Activated T-cell treated with anti-CD3 and anti-CD28 coated beads, Interleukin-2, amount 50 U/mL, for 4 hours (primary cell): ENCODE measurements around the gene CCDC175. TPM values are rescaled to one million over a fixed set of nuclear protein-coding genes. Genes with fewer than 3 reads are reported as not detected.
A peak's percentile ranks its signal among the peaks of the same experiment; 100 is the strongest.

Experiments
- ATAC-seq, 2 donors: fragments of 200-7000 bp; cut with Tn5 transposase; one replicate each; pipeline ENCODE4 v1.10.0; 2021
- DNase-seq: peaks from one replicate; pipeline ENCODE4 v3.0.0-alpha.2; 2020
- H3K27me3 Mint-ChIP-seq: one replicate; pipeline ENCODE4 v1.8.0; 2021; ENCODE audit warnings: low read depth, mixed read lengths
- H3K36me3 Mint-ChIP-seq: one replicate; pipeline ENCODE4 v1.8.0; 2022; ENCODE audit warnings: mixed read lengths; ENCODE audit not compliant: insufficient read depth
- H3K4me1 Mint-ChIP-seq: one replicate; pipeline ENCODE4 v1.8.0; 2021; ENCODE audit warnings: low read depth, mixed read lengths
- H3K4me3 Mint-ChIP-seq: one replicate; pipeline ENCODE4 v1.8.0; 2021; ENCODE audit warnings: mild to moderate bottlenecking, moderate library complexity, mixed read lengths
- H3K9me3 Mint-ChIP-seq: one replicate; pipeline ENCODE4 v1.8.0; 2021; ENCODE audit warnings: mixed read lengths
- total RNA-seq, 3 donors: library from RNA; stranded (reverse); gene quantifications; one replicate each; pipeline ENCODE4 v1.2.1, GENCODE V29; 2021

Gene CCDC175
- total RNA-seq, 3 donors from 2014 or later: not detected

- ATAC-seq (no peak), DNase-seq (no peak)
- no peaks in the 10 kb centered on the region for H3K9me3 Mint-ChIP-seq
- peak overlapping the region; percentile 96 for H3K4me3 Mint-ChIP-seq
- H3K27me3 Mint-ChIP-seq: no peaks in the 10 kb centered on the region
- H3K36me3 Mint-ChIP-seq: peaks cover 10% of the 10 kb centered on the region
- H3K4me1 Mint-ChIP-seq: peaks cover 56% of the 10 kb centered on the region
Observed at GRCh38 chr14:59482541-59483331, 93.9 kb downstream of the CCDC175 start.

- no peaks in the 10 kb centered on the region for H3K9me3 Mint-ChIP-seq
- H3K27me3 Mint-ChIP-seq: no peaks in the 10 kb centered on the region
- ATAC-seq (no peak), DNase-seq (no peak)
- peaks cover 55% of the 10 kb centered on the region for H3K4me1 Mint-ChIP-seq
- H3K36me3 Mint-ChIP-seq: peaks cover 11% of the 10 kb centered on the region
- H3K4me3 Mint-ChIP-seq: peak overlapping the region; percentile 96
Observed at GRCh38 chr14:59481871-59482540, 94.6 kb downstream of the CCDC175 start.

GRCh38 chr14:59481407-59481806 is 95.2 kb downstream of the CCDC175 start:
- no peaks in the 10 kb centered on the region for H3K9me3 Mint-ChIP-seq

DNA sequence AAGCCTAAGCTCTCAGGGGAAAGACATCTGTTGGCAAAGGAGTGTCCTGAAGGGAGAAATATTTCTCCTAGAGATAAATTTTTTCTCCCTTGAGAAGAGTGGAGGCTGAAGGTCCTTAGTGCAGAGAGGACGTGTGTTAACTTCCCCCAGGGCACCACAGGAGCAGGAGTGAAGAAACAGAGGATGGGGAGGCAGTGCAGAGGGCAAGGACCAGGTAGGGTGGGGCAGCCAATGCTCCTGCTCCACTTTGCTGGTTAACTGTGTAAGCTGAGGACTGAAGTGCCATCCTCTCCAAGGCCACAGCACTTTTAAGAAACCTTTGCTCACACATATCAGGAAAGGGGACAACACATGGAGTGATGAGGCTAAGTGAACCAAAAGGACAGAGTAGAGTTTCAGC is 96.4 kb downstream of the CCDC175 start:
- H3K4me3 Mint-ChIP-seq: no peak overlapping the region
- ATAC-seq: no peak
- no peaks in the 10 kb centered on the region for H3K9me3 Mint-ChIP-seq
- H3K36me3 Mint-ChIP-seq: peaks cover 16% of the 10 kb centered on the region
- no peak for DNase-seq
- peaks cover 43% of the 10 kb centered on the region for H3K4me1 Mint-ChIP-seq
- no peaks in the 10 kb centered on the region for H3K27me3 Mint-ChIP-seq

More at GRCh38 chr14:59481407-59481806, 95.2 kb downstream of the CCDC175 start:
- no peak overlapping the region for H3K4me3 Mint-ChIP-seq
- peaks cover 53% of the 10 kb centered on the region for H3K4me1 Mint-ChIP-seq
- peaks cover 14% of the 10 kb centered on the region for H3K36me3 Mint-ChIP-seq
- ATAC-seq: no peak
- no peaks in the 10 kb centered on the region for H3K27me3 Mint-ChIP-seq
- no peak for DNase-seq

DNA sequence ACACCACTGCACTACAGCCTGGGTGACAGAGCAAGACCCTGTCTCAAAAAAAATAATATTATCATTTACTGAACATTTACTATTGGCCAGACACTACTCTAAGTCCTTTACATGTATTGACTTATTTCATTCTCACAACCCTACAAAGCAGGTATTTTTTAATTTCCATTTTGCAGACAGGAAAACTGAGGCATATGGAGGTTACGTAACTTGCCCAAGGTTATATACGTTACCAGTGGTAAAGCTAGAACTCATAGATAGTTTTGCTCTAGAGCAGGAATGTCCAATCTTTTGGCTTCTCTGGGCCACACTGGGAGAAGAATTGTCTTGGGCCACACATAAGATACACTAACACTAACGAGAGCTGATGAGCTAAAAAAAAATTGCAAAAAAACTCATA is 98.1 kb downstream of the CCDC175 start:
- H3K4me3 Mint-ChIP-seq: no peak overlapping the region
- ATAC-seq: no peak

DNA sequence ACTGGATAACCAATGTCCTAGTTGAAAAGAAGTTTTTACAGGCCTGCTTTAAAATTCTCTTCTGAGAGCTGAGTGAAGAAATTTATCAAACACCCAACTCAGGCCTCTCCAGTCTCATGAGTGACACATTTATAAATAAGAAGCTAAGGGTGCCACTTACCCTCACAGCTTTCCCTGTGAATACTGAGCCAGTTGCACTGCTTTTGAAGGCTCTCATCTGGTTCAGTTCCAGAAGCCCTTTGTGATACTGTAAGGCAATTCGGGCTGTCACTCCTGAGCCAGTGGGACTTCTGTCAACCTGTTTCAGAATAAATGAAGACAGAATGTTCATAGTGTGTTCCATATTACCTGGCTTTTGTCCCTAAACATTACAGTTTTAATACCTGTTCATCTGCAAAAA is 100.9 kb downstream of the CCDC175 start:
- H3K4me1 Mint-ChIP-seq: peaks cover 14% of the 10 kb centered on the region
- no peak overlapping the region for H3K4me3 Mint-ChIP-seq
- peaks cover 24% of the 10 kb centered on the region for H3K36me3 Mint-ChIP-seq
- no peaks in the 10 kb centered on the region for H3K27me3 Mint-ChIP-seq
- ATAC-seq (no peak), DNase-seq (no peak)
- H3K9me3 Mint-ChIP-seq: no peaks in the 10 kb centered on the region

More for the DNA sequence above, 98.1 kb downstream of the CCDC175 start:
- peaks cover 18% of the 10 kb centered on the region for H3K36me3 Mint-ChIP-seq
- H3K4me1 Mint-ChIP-seq: peaks cover 40% of the 10 kb centered on the region
- no peaks in the 10 kb centered on the region for H3K9me3 Mint-ChIP-seq
- DNase-seq: no peak
- no peaks in the 10 kb centered on the region for H3K27me3 Mint-ChIP-seq

DNA sequence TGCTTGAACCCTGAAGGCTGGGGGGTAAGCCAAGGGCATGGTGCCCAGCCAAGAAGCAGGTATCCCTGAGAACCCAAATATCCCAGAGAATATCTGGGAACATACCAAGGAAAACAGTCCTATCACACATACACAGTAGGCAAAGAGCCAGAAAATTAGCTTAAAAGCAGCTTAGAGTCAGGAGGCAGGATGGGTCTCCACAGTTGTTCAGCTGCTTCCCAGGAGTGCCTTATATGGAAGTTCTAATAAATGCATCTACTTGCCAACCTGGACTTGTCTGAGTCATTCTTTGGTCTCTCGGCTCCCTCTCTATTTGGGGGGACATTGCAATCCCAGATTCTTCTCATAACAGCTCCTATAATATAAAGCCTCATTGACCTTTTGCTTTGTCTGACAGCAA is 102.4 kb downstream of the CCDC175 start:
- Mint-ChIP-seq H3K9me3 (no peaks in the 10 kb centered on the region), H3K36me3 (peaks cover 22% of the 10 kb centered on the region), H3K27me3 (no peaks in the 10 kb centered on the region), H3K4me1 (peaks cover 5% of the 10 kb centered on the region), H3K4me3 (no peak overlapping the region)
- DNase-seq (no peak), ATAC-seq (no peak)

- Mint-ChIP-seq H3K36me3 (no peaks in the 10 kb centered on the region), H3K27me3 (no peaks in the 10 kb centered on the region), H3K4me3 (peak within 1 kb of the TSS; percentile 87), H3K4me1 (peaks cover 16% of the 10 kb centered on the region), H3K9me3 (no peaks in the 10 kb centered on the region)
- ATAC-seq (peak; percentile 46), DNase-seq (peak; percentile 30)
Observed at GRCh38 chr14:59465316-59466135, 111.1 kb downstream of the CCDC175 start, which contains the start of gene GPR135. Gene GPR135 (minus strand): TSS chr14:59465380. CDS start chr14:59465226, 154 bp downstream.

DNA sequence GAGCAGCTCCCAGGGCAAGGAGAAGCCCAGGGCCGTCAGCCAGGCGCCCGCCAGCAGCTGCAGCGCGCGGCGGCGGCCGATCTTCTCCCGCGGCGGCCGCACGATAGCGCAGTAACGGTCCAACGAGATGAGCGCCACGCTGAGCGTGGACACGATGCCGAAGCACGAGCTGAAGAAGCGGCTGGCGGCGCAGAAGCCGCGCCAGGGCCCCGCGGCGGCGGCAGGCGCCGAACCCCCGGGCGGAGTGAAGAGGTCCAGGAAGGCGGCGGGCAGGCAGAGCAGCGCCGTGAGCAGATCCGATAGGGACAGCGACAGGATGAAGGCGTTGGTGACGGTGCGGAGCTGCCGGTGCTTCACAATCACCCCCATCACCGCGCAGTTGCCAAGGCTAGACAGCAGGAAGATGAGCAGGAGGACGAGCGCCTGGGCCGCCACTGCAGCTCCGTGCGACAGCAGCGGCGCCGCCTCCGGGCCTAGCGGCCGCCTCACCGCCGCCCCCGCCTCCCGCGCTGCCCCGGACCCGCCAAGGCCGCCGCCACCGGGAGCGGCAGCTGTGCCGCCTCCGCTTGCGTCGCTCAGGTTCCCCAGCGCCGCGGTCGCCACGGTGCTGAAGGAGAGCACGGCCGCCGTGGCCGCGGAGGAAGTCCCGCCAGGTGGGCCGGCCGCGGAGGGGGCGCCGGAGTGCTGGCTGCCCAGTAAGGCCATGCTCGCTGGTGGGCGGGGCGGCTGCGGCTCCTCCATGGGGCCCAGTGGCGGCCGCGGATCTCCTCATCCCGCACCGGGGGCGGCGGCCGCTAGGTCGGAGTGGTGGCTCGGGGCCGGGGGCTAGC is 111.9 kb downstream of the CCDC175 start:
- no peaks in the 10 kb centered on the region for H3K9me3 Mint-ChIP-seq
- peaks cover 16% of the 10 kb centered on the region for H3K4me1 Mint-ChIP-seq
- H3K36me3 Mint-ChIP-seq: no peaks in the 10 kb centered on the region
- peaks cover 2% of the 10 kb centered on the region for H3K27me3 Mint-ChIP-seq
- ATAC-seq: peak; percentile 75 to 83
- DNase-seq: peak; percentile 34
- peak overlapping the region; percentile 87 for H3K4me3 Mint-ChIP-seq

DNA sequence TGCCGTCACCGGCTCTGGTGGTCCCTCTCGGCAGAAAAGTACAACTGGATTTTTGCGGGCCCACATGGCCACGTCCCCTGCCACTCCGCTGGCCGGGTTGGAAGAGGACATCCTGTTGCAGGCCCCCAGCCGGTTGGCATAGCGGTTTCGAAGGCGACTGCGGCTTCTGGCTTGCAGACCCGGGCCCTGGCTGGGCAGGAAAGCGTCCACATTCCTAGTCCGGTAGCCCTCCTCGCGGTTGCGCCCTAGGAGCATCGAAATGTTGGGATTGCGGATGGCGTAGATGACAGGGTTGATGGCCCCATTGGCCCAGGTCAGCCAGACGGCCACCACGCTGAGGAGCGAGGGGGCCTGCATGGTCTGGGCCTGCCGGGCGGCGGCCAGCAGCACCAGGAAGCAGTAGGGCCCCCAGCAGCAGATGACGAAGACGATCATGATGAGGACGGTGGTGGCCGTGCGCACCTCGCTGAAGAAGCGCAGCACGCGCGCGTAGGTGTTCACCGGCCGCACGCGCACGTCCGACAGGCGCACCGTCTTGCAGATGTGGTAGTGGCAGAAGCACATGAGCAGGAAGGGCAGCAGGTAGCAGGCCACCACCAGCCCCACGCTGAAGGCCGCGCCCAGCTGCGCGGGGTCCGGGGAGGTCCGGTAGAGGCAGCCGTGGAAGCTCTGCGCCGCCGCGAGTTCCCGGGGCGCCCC is 112.7 kb downstream of the CCDC175 start:
- Mint-ChIP-seq H3K27me3 (peaks cover 5% of the 10 kb centered on the region), H3K4me3 (peak overlapping the region; percentile 87), H3K4me1 (peaks cover 16% of the 10 kb centered on the region), H3K9me3 (no peaks in the 10 kb centered on the region), H3K36me3 (no peaks in the 10 kb centered on the region)
- DNase-seq: no peak
- ATAC-seq: peak; percentile 47 to 53

DNA sequence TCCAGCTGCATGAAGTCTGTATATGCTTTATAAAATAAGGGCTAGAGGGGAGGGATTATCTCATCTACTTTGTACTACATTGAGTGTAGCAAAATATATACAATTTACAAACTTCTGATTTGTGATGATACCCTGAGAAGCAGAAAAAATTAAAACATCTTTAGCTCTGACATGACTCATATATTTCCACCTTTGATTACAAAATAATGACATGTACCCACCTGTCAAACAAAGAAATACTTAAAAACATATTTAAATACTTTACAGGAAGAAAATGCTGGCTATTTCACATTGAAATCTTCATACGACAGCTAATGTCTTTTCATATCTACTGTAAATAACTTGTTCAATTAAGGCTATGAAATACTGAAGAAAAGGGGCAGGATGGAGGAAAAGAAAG is 114.7 kb downstream of the CCDC175 start:
- H3K9me3 Mint-ChIP-seq: peaks cover 6% of the 10 kb centered on the region
- no peak for ATAC-seq

GRCh38 chr14:59460378-59460777 is 116.2 kb downstream of the CCDC175 start:
- peaks cover 9% of the 10 kb centered on the region for H3K9me3 Mint-ChIP-seq
- no peak overlapping the region for H3K4me3 Mint-ChIP-seq
- H3K4me1 Mint-ChIP-seq: peaks cover 11% of the 10 kb centered on the region
- ATAC-seq (no peak), DNase-seq (no peak)
- peaks cover 11% of the 10 kb centered on the region for H3K36me3 Mint-ChIP-seq
- peaks cover 5% of the 10 kb centered on the region for H3K27me3 Mint-ChIP-seq

More for the DNA sequence above, 114.7 kb downstream of the CCDC175 start:
- Mint-ChIP-seq H3K27me3 (peaks cover 5% of the 10 kb centered on the region), H3K4me3 (no peak overlapping the region), H3K4me1 (peaks cover 16% of the 10 kb centered on the region), H3K36me3 (peaks cover 7% of the 10 kb centered on the region)
- DNase-seq: no peak

DNA sequence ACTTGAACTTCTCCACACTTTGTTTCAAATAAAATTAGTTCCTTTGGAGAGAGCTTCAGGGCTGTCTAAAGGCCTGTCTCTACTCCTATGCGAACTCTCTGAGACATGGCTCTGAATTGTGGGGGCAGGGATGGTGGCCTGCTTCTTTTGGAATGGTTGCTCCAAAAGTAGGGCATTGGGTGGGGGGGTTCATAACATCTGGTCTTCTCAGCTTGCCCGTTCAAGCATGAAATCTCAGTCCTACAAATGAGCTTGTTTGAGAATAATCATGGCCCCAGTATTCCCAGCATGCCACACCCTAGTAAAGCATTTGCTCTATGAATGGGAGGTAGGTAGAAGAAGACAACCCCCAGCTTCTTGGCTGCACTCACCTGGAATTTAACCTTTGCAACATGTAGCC is 118.1 kb downstream of the CCDC175 start:
- Mint-ChIP-seq H3K27me3 (peaks cover 5% of the 10 kb centered on the region), H3K36me3 (peaks cover 16% of the 10 kb centered on the region), H3K4me3 (no peak overlapping the region), H3K9me3 (peaks cover 9% of the 10 kb centered on the region), H3K4me1 (peaks cover 2% of the 10 kb centered on the region)
- ATAC-seq: no peak
- no peak for DNase-seq
